Measurements from ENCODE around the gene CLCNKB. TPM values are rescaled to one million over a fixed set of nuclear protein-coding genes. Genes with fewer than 3 reads are reported as not detected.

The CLCNKB gene
- total and polyA plus RNA-seq, 2 of the 13 experiments (the other 11 are each of a cell fraction or from before 2014, with no cell fraction given): 0.04 TPM; not detected in 1

GRCh38 chr1:16012590-16013219 is 30.9 kb upstream of the CLCNKB start (continued):
- TF ChIP-seq GABPA (IDR thresholded peaks at IDR 0.05; ENCODE audit: low read depth, low read length) (no peak), GABPA (CRISPR knock-in tag; IDR thresholded peaks at IDR 0.05; ENCODE audit: low read depth) (0 out of 2 replicates have a peak, but pooled peaks have one; percentile 10), AHR (CRISPR knock-in tag; IDR thresholded peaks at IDR 0.05) (no peak), DNMT3B (CRISPR knock-in tag; conservative IDR thresholded peaks at IDR 0.05) (no peak), THRA (CRISPR knock-in tag; IDR thresholded peaks at IDR 0.05; ENCODE audit: borderline replicate concordance) (0 out of 2 replicates have a peak, but pooled peaks have one; percentile 23), RXRB (CRISPR knock-in tag; IDR thresholded peaks at IDR 0.05; ENCODE audit: borderline replicate concordance) (peak; percentile 43; the same call in 1 of the 2 replicates), SMARCC2 (IDR thresholded peaks at IDR 0.05) (no peak), ZFP62 (CRISPR knock-in tag; IDR thresholded peaks at IDR 0.05) (no peak), PPARG (CRISPR knock-in tag; conservative IDR thresholded peaks at IDR 0.05) (no peak), GTF2F1 (IDR thresholded peaks at IDR 0.05; ENCODE audit: low read length) (no peak), ZNF597 (CRISPR knock-in tag; IDR thresholded peaks at IDR 0.05) (no peak), ZNF512B (CRISPR knock-in tag; IDR thresholded peaks at IDR 0.05; ENCODE audit: borderline replicate concordance) (no peak), REL (CRISPR knock-in tag; conservative IDR thresholded peaks at IDR 0.05) (no peak), POLR2G (IDR thresholded peaks at IDR 0.05; ENCODE audit: low read depth, low read length) (peak; percentile 57), GLI4 (CRISPR knock-in tag; IDR thresholded peaks at IDR 0.05; ENCODE audit: borderline replicate concordance) (no peak), FOXA3 (CRISPR knock-in tag; IDR thresholded peaks at IDR 0.05) (no peak), BORCS8-MEF2B (CRISPR knock-in tag; IDR thresholded peaks at IDR 0.05) (0 out of 2 replicates have a peak, but pooled peaks have one; percentile 24), STAG1 (CRISPR knock-in tag; IDR thresholded peaks at IDR 0.05) (peak; percentile 41), ZNF572 (CRISPR knock-in tag; IDR thresholded peaks at IDR 0.05) (0 out of 2 replicates have a peak, but pooled peaks have one; percentile 19), HIC2 (CRISPR knock-in tag; IDR thresholded peaks at IDR 0.05; ENCODE audit: low read depth) (0 out of 2 replicates have a peak, but pooled peaks have one; percentile 35), SOX5 (CRISPR knock-in tag; IDR thresholded peaks at IDR 0.05; ENCODE audit: borderline replicate concordance) (peak; percentile 36; the same call in 1 of the 2 replicates), KDM1A (CRISPR knock-in tag; IDR thresholded peaks at IDR 0.05) (peak; percentile 82; the same call in 1 of the 2 replicates), KDM2A (CRISPR knock-in tag; IDR thresholded peaks at IDR 0.05; ENCODE audit: borderline replicate concordance, low read depth) (peak; percentile 74), ZMYM4 (CRISPR knock-in tag; IDR thresholded peaks at IDR 0.05) (peak; percentile 15; the same call in 1 of the 2 replicates), ZMAT3 (CRISPR knock-in tag; conservative IDR thresholded peaks at IDR 0.05) (0 out of 2 replicates have a peak, but pooled peaks have one; percentile 35)

Measured in HepG2 (cell line).